CD14-positive monocyte (primary cell): ENCODE results near the gene GLI3. TPM values are rescaled to one million over a fixed set of nuclear protein-coding genes. Genes with fewer than 3 reads are reported as not detected.

Experiments used
- DNase-seq, 3 donors: peaks; one replicate each; pipeline ENCODE4 v3.0.0-alpha.2; 2011 to 2022
- H2AFZ ChIP-seq: 2 replicates; pipeline ENCODE4 v1.6.0; 2012; ENCODE audit warnings: mild to moderate bottlenecking, low read depth, low read length, inconsistent platforms; ENCODE audit not compliant: insufficient read depth, poor library complexity, severe bottlenecking
- H3K27ac ChIP-seq, 2 donors: 1 replicate in 1 of 2; 2 replicates in 1 of 2; pipeline ENCODE4 v1.5.1; 2012 to 2013; ENCODE audit warnings: low read length in 2 of 2, control low read depth in 1 of 2, inconsistent platforms in 1 of 2, low read depth in 1 of 2, mild to moderate bottlenecking in 1 of 2
- H3K27me3 ChIP-seq, 2 donors: one replicate each; pipeline versions ENCODE4 v1.6.0 to v1.6.1; 2011 to 2013; ENCODE audit warnings: low read length in 2 of 2; ENCODE audit not compliant: control insufficient read depth in 2 of 2, insufficient read depth in 2 of 2
- H3K36me3 ChIP-seq, 2 donors: replicated peaks in 1 of 2; 1 replicate in 1 of 2; 2 replicates in 1 of 2; pipeline versions ENCODE4 v1.5.1 to v1.6.1; 2012 to 2013; ENCODE audit warnings: low read length in 2 of 2, control low read depth in 1 of 2, inconsistent platforms in 1 of 2, mild to moderate bottlenecking in 1 of 2; ENCODE audit not compliant: insufficient read depth in 2 of 2, control insufficient read depth in 1 of 2
- H3K4me1 ChIP-seq, 2 donors: 1 replicate in 1 of 2; 2 replicates in 1 of 2; pipeline versions ENCODE4 v1.5.1 to v1.6.1; 2012 to 2013; ENCODE audit warnings: low read length in 2 of 2, control low read depth in 1 of 2, inconsistent platforms in 1 of 2, mild to moderate bottlenecking in 1 of 2, moderate library complexity in 1 of 2; ENCODE audit not compliant: insufficient read depth in 2 of 2, control insufficient read depth in 1 of 2
- H3K4me2 ChIP-seq: replicated peaks from 2 replicates; pipeline ENCODE3; 2012; ENCODE audit warnings: low read length, moderate library complexity, mild to moderate bottlenecking; ENCODE audit not compliant: poor library complexity, severe bottlenecking; ENCODE audit errors: extremely low read depth
- H3K4me3 ChIP-seq, 3 experiments: fragments of 200-600 bp in 1 of 3; sonication (generic) in 1 of 3; replicated peaks in 1 of 3; 1 replicate in 2 of 3; 2 replicates in 1 of 3; pipeline ENCODE4 v1.5.1; 2011 to 2013; ENCODE audit warnings: low read length in 3 of 3, mild to moderate bottlenecking in 3 of 3, control low read depth in 2 of 3, low read depth in 2 of 3, inconsistent platforms in 1 of 3, moderate library complexity in 1 of 3
- H3K79me2 ChIP-seq: 2 replicates; pipeline ENCODE4 v1.6.0; 2012; ENCODE audit warnings: mild to moderate bottlenecking, control low read depth, inconsistent platforms, low read length, moderate library complexity; ENCODE audit not compliant: insufficient read depth
- H3K9ac ChIP-seq: 2 replicates; pipeline ENCODE4 v1.6.0; 2017; ENCODE audit warnings: low read length, mild to moderate bottlenecking; ENCODE audit not compliant: insufficient read depth, poor library complexity, severe bottlenecking
- H3K9me3 ChIP-seq, 2 donors: replicated peaks in 1 of 2; 1 replicate in 1 of 2; 2 replicates in 1 of 2; pipeline versions ENCODE4 v1.5.1 to v1.6.1; 2012 to 2013; ENCODE audit warnings: low read length in 2 of 2, control low read depth in 1 of 2; ENCODE audit not compliant: control insufficient read depth in 1 of 2, insufficient read depth in 1 of 2
- H4K20me1 ChIP-seq: 2 replicates; pipeline ENCODE4 v1.6.0; 2012; ENCODE audit warnings: mild to moderate bottlenecking, low read length, control low read depth, moderate library complexity; ENCODE audit not compliant: insufficient read depth
- H3K27ac Mint-ChIP-seq, 7 donors: one replicate each; pipeline ENCODE4 v1.8.0; 2020; ENCODE audit warnings: mild to moderate bottlenecking in 7 of 7, mixed read lengths in 7 of 7, moderate library complexity in 6 of 7, inconsistent platforms in 2 of 7
- H3K27me3 Mint-ChIP-seq, 3 donors: one replicate each; pipeline ENCODE4 v1.8.0; 2021 to 2022; ENCODE audit warnings: low read depth in 3 of 3, mild to moderate bottlenecking in 3 of 3, mixed read lengths in 3 of 3, moderate library complexity in 3 of 3, inconsistent platforms in 1 of 3
- H3K36me3 Mint-ChIP-seq, 2 donors: one replicate each; pipeline ENCODE4 v1.8.0; 2020; ENCODE audit warnings: mixed read lengths in 2 of 2, inconsistent platforms in 1 of 2, mild to moderate bottlenecking in 1 of 2
- H3K4me1 Mint-ChIP-seq: one replicate; pipeline ENCODE4 v1.8.0; 2020; ENCODE audit warnings: mild to moderate bottlenecking, mixed read lengths
- H3K4me3 Mint-ChIP-seq, 2 donors: one replicate each; pipeline ENCODE4 v1.8.0; 2020; ENCODE audit warnings: mild to moderate bottlenecking in 2 of 2, mixed read lengths in 2 of 2, moderate library complexity in 1 of 2
- H3K9me3 Mint-ChIP-seq, 7 donors: one replicate each; pipeline ENCODE4 v1.8.0; 2020 to 2022; ENCODE audit warnings: mixed read lengths in 7 of 7, mild to moderate bottlenecking in 6 of 7, moderate library complexity in 6 of 7, inconsistent platforms in 2 of 7
- WGBS: methylation state at CpG from one replicate; pipeline ENCODE4 v1.1.5; 2013; ENCODE audit warnings: missing lambda C conversion rate; ENCODE audit not compliant: insufficient coverage; 5-methylcytosine and 5-hydroxymethylcytosine counted together
- intact Hi-C, 2 donors: fragments of 100-400 bp; cut with micrococcal nuclease; formaldehyde crosslinking; loops; one replicate each; pipeline versions ENCODE4 v1.15.0 to v1.15.1; 2023
- polyA plus RNA-seq, 3 donors: library from polyadenylated mRNA; depleted of rRNA in 1 of 3; unstranded in 2 of 3; stranded (reverse) in 1 of 3; fragments of 300-500 nt in 2 of 3; fragments of >200 nt in 1 of 3; fragmentation: Illumina TruSeq in 2 of 3; gene quantifications; 1 replicate in 2 of 3; 2 replicates in 1 of 3; pipeline ENCODE4 v1.2.3, GENCODE V29; 2012 to 2021
- TF ChIP-seq, protein P1 (sequence below): fragments of 200-600 bp; IDR thresholded peaks from one replicate; pipeline ENCODE4 v1.8.0; 2022; ENCODE audit warnings: antibody characterized with exemption, mild to moderate bottlenecking

Gene GLI3
- polyA plus RNA-seq, 3 donors = not detected

- Histone ChIP-seq H3K27me3 (no peaks in the 10 kb centered on the region), H3K79me2 (no peaks in the 10 kb centered on the region), H3K4me2 (no peak overlapping the region), H2AFZ (no peak overlapping the region), H3K9me3 (peaks cover 0 to 8% of the 10 kb centered on the region in 2 donors), H4K20me1 (no peaks in the 10 kb centered on the region), H3K4me1 (no peaks in the 10 kb centered on the region), H3K4me3 (no peak overlapping the region), H3K27ac (no peak overlapping the region), H3K36me3 (no peaks in the 10 kb centered on the region), H3K9ac (no peak overlapping the region)
- Mint-ChIP-seq H3K4me1 (peaks cover 3% of the 10 kb centered on the region), H3K27me3 (peaks cover 0 to 5% (median 1%) of the 10 kb centered on the region in 3 donors), H3K27ac (no peak overlapping the region), H3K9me3 (peaks cover 0 to 15% (median 7%) of the 10 kb centered on the region in 7 donors), H3K4me3 (no peak overlapping the region), H3K36me3 (no peaks in the 10 kb centered on the region)
- no peak for DNase-seq
- intact Hi-C loops = no loop called here
- WGBS = 97% methylated on average over 62 of the region's 62 CpGs
- TF ChIP-seq, protein P1, sequence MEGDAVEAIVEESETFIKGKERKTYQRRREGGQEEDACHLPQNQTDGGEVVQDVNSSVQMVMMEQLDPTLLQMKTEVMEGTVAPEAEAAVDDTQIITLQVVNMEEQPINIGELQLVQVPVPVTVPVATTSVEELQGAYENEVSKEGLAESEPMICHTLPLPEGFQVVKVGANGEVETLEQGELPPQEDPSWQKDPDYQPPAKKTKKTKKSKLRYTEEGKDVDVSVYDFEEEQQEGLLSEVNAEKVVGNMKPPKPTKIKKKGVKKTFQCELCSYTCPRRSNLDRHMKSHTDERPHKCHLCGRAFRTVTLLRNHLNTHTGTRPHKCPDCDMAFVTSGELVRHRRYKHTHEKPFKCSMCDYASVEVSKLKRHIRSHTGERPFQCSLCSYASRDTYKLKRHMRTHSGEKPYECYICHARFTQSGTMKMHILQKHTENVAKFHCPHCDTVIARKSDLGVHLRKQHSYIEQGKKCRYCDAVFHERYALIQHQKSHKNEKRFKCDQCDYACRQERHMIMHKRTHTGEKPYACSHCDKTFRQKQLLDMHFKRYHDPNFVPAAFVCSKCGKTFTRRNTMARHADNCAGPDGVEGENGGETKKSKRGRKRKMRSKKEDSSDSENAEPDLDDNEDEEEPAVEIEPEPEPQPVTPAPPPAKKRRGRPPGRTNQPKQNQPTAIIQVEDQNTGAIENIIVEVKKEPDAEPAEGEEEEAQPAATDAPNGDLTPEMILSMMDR = no peak
These were observed 271.0 kb downstream of the GLI3 start for GRCh38 chr7:41965951-41966505.

DNA sequence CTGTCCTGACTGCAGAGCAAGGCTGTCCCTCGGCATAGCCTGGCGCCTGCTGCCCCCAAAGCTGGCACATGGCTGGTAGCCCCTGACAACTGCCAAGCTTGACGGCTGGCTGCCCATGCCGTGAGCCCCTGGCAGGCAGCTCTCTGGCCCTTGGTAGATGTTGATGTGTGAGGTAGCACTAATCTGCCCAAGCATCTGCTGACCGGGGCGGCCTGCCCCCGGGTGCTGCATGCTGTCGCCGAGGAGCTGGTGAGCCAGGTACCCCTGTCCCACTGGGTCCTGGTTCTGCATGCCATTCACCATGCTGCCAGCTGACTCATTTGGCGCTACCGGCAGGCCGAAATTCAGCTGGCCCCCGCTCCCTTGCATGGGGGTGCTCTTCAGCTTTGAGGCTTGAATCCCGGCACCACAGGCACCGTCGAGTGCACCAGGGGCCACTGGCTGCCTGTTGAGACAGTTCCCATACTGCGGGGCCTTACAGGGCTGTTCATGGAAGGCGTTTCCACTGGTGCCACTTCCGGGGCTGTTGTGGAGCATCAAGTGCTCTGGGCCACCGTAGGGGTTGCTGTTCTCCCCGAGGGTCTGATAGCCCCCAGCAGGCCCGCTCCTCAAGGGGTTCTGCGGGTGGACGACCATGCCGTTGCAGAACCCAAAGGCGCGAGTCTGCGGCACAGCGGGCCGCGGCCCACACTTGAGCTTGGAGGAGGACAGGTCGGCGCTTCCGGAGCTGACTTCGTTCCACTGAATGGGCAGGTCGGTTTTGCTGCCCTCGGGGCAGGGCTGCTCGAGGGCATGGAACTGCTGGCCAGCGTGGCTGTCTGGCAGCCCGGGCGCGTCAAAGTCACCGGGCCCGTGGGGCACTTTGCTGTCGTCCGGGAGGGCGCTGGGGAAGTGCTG lies 271.9 kb downstream of the GLI3 start:
- Histone ChIP-seq H3K27ac (no peak overlapping the region), H2AFZ (no peak overlapping the region), H3K27me3 (no peaks in the 10 kb centered on the region), H3K4me1 (no peaks in the 10 kb centered on the region), H3K9ac (no peak overlapping the region), H3K4me2 (no peak overlapping the region), H3K9me3 (peaks cover 0 to 8% of the 10 kb centered on the region in 2 donors), H3K79me2 (no peaks in the 10 kb centered on the region), H4K20me1 (no peaks in the 10 kb centered on the region), H3K36me3 (no peaks in the 10 kb centered on the region), H3K4me3 (no peak overlapping the region)
- Mint-ChIP-seq H3K36me3 (no peaks in the 10 kb centered on the region), H3K4me3 (no peak overlapping the region), H3K27ac (no peak overlapping the region), H3K9me3 (peaks cover 0 to 15% (median 7%) of the 10 kb centered on the region in 7 donors), H3K4me1 (peaks cover 3% of the 10 kb centered on the region), H3K27me3 (peaks cover 0 to 5% (median 1%) of the 10 kb centered on the region in 3 donors)
- TF ChIP-seq, protein P1 = no peak
- DNase-seq = no peak
- WGBS = 98% methylated on average over 41 of the region's 47 CpGs
- intact Hi-C loops = no loop called here
